HG03135 (cell line): ENCODE data around the gene MOK.
"Not testable (repeated sequence)": the region's sequence is repeated elsewhere in the genome, so short reads cannot be mapped to it uniquely, and the experiment has no call there.

Experiments used
- ATAC-seq: cut with Tn5 transposase; IDR thresholded peaks from one replicate; pipeline ENCODE4 v1.9.1; 2021; ENCODE audit warnings: mild to moderate bottlenecking, moderate library complexity; ENCODE audit not compliant: unreplicated experiment

MOK gene

DNA sequence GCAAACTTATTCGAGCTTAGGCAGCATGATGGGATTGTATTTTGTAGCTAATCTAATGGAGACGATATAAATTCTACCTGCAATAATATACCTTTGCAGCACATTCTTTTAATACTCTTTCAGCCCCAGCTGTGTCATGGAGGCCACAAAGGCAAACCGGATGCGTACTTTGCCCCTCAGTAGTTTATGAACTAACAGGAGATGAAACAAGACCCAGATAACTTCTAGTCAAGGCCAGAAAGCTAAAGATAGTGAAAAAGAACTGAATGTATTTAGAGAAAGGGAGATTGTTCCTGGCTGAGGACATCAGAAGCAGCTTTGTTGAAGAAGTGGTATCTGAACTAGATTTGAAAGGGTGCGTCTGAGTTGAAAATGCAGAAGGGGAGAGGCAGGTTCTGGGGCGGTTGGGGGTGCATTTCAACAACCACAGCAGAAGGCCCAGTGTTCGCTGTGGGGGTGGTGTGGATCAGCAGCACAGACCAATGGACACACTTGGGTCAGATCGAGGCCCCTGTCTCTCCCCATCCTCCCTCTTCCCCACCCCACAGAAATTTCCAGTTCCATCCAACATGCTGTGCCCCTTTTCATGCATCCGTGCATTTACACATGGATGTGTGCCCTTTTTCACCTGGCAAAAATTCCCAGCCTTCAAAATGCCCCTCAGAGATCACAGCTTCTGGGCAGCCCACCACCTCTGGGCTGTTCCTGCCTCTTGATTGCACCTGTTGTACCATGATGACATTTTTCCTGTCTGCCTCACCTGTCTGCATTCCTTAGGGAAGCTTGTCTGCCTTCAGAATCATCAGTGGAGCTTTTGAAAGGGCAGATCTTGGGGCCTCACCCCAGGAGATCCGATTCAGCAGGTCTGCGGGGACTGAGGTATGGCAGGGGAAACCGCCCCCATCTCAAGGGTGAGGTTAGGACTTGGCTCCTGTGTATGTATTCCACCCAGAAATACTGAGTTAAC, 16.8 kb upstream of the MOK start:
- no peak for ATAC-seq

DNA sequence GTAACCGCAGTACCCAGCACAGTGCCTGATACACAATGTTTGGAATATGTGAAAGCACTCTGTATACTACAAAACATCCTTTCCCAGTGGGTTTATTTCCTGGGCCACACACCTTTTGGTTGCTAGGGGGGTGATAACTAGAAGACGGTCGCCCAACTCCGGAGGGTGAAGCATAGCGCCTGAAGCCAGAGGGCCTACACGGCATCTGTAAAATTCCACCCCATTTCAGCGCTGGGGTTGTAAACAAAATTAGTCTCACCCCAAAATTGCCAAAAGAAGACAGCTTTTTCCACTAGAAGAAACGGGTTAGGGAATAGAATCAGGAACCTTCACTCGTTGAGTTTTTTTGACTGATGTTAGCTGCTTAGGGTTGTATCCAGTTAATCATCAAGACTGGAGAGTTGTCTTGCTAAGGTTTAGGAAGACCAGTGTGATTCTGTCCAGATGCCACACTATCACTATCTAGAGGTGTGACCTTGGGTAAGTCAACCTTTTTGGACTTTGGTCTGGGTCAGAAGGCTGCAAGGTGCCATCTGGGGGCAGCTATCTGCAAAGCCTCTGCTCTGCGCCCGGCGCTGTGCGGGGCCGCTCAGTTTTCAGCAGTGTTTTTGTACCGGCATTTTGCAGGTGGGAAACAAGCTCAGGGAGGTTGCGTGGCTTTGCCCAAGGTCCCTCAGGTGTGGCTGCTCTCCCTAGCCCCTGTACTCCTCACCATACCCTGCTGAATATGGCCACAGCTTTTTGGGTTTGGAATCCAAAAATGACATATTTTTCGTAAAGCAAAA, 15.9 kb upstream of the MOK start:
- no peak for ATAC-seq

DNA sequence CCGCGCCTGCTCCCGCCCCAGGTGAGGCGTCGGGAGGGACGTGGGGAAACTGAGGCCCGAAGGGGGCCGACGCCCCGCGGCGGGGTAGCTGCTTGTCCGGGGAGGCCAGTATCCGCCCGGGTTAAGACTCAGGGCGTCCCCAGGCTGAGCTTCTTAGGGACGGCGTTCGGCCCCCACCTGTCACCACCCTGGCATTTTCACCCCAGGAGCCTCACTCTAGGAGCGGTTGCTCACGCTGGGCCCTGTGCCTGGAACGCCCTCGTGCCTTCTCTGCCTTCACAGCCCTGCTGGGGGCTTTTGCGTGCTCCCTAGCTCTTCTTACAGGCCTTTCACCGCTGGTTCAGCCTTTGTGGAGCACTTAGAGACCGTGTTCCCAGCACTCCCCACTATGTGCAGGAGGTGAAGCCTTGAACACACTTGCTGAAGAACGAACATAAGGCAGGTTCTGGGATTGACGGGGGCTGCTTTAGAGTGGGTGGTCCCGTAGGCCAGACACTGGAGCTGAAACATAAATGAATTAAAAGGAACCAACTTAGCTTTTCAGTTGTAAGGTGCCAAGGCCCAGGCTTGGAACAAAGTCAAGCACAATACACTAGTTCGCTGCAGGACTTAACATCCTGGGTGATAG, 15.2 kb upstream of the MOK start:
- ATAC-seq, result peak; percentile 21

GRCh38 chr14:102319351-102320032, 14.5 kb upstream of the MOK start, which contains the start of gene ZNF839:
ZNF839 (plus strand) TSS chr14:102319746; CDS start chr14:102319766, 20 bp downstream.
- peak; percentile 55 for ATAC-seq

DNA sequence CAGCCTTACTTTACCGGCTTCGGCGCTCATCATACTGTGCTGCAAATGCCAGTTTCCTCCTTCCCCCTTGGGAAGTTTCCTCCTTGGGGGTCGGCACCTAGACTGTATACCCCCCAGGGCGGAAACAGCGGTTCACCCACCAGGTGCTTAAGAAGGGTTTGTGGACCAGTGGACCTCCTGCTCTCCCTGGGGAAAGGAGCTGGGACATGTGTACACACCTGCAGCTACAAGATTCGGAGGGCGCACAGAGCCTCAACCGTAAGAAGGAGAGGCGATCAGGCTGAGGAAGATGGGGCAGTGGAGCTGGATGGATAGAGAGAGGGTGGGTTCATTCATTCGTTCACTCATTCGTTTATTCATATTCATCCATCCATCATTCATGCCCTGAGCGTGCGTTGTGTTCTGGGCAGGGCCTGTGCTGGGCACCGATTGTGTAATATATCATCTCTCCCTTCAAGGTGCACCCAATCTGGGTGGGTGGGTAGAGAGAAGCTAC, 13.9 kb upstream of the MOK start:
- no peak for ATAC-seq

DNA sequence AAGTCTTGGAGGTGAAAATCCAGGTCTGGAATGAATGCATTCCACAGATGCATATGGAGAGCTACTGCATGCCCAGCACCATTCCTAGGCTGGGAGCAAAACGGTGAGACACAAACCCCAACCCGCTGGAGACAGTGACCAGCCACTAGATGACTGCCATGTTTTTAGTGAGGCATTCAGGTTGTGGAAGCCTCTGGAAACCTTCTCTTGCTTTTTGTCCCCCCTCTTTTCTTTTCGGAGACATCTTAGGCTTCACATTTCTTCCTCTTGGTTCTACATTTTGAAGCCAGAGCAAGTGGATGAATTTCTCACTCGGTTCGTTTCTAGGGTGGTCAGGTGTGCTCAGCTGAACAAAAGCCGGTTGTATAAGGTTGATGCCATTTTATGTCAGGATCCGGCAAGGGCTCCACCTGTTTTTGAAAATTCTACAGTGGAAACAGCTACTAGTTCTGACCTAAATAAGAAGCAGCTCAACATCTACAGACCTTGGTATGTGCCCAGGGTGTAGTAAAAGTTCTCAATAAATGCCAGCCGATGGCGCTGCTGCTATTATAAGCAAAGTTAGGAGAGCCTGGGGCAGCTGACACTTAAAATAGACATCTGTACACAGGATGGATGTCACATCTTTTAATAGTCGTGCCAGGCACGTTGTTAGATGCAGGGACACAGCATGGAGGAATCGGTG, 12.7 kb upstream of the MOK start:
- no peak for ATAC-seq

- ATAC-seq, result peak; percentile 51
These were observed 12.0 kb upstream of the MOK start for GRCh38 chr14:102316743-102317563.

DNA sequence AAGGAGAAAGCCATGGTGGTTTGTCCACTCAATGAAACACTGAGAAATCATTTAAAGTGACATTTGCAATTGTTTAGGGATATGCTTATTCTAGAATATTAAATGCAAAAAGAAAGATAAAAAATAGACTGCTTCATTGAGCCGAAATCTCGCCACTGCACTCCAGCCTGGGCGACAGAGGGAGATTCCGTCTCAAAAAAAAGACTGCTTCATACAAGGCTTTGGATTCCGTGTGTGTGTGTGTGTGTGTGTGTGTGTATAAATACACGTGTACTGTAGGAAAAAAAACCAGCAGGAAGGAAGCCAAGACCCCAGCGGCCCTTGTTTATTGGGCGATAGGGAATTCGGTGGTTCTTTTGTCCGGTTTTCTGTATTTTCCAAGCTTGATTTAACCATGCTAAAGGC, 11.4 kb upstream of the MOK start:
- ATAC-seq, result no peak

DNA sequence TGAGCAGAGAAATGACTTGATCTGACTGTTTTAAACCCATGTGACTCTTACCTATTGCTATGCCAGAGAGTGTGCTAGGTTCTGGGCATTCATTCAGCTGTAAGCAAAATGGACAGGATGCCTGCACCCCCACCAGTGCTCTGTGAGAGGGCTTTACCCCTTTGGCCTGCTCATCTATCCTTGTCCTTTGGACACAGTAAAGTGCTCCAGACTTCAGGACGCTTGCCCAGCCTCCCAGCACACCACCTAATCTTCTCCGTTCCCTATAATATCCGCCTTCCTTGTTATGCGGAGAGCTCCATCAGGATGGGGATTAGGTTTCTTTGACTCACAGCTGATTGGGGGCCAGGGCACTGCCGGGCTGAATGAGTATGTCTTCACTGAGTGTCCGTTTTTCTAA, 10.2 kb upstream of the MOK start:
- ATAC-seq, result no peak

- peak; percentile 60 for ATAC-seq
These were observed 9.5 kb upstream of the MOK start for GRCh38 chr14:102314242-102315011.

DNA sequence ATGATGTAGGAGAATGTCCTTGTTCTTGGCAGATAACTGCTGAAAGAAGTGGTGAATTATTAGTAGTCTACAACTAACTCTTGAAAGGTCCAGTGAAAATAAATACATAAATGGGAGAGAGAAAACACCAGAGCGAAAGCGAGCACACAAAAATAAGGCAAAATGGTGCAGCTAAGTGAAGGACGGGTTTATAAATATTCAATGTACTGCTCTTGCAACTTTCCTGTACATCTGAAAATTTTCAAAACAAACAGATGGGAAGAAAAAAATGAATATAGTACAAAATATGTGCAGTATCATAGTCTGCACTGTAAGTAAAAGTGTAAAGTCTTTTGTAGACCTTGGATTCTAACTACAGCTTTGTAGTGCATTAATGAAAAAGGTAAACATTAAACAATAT, 1.3 kb downstream of the MOK start:
- no peak for ATAC-seq

GRCh38 chr14:102298303-102299070, 6.5 kb downstream of the MOK start:
- ATAC-seq, result not testable (repeated sequence)

DNA sequence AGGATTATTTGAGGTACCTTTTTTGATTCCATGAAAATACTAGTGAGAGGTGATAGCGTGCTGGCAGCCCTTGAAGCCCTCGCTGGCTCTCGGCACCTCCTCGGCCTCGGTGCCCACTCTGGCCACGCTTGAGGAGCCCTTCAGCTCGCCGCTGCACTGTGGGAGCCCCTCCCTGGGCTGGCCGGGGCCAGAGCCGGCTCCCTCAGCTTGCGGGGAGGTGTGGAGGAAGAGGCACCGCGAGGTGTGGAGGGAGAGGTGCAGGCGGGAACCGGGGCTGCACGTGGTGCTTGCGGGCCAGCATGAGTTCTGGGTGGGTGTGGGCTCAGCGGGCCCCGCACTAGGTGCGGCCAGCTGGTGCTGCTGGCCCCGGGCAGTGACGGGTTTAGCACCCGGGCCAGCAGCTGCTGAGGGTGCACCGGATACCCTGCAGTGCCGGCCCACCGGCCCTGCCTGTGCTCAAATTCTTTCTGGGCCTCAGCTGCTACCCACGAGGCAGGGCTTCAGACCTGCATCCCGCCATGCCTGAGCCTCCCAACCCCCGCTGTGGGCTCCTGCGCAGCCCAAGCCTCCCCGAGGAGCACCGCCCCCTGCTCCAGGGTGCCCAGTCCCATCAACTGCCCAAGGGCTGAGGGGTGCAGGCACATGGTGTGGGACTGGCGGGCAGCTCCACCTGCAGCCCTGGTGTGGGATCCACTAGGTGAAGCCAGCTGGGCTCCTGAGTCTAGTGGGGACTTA, 7.4 kb downstream of the MOK start:
- no peak for ATAC-seq

- no peak for ATAC-seq
These were observed 9.7 kb downstream of the MOK start for GRCh38 chr14:102295270-102295669.

DNA sequence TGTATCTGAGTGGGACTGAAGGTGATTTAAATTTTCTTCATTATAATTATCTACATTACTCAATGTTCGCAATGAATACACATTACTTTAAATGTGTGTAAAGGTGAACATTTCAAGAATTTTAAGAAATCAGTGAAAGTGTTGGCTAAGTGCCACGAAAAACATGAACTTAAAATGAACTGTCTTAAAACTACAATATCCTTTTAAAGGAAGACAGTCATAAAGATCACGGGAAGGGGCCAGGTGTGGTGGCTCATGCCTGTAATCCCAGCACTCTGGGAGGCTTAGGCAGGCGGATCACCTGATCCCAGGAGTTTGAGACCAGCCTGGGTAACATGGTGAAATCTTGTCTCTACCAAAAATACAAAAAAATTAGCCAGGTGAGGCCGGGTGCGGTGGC, 11.2 kb downstream of the MOK start:
- ATAC-seq, result no peak

DNA sequence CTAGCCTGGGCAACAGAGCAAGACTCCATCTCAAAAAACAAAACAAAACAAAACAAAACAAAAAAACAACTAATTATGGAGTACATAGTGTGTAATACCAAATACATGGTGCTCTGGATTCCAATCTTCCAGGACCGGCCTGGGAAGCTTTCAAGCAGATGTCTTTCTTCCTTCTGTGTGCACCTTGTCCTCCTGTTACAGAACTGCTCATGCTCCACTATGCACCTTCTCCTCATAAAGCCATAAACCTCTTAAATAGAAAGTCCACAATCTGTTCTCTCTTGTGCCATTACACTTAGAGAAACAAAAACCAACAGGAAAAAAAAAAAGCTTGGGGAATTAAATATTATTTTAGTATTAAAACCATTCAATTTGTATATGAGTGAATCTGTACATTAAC, 12.5 kb downstream of the MOK start:
- no peak for ATAC-seq

- ATAC-seq, result no peak
These were observed 16.8 kb downstream of the MOK start for GRCh38 chr14:102288139-102288538.
